Measurements from ENCODE around the gene FIBCD1.
"Not testable (repeated sequence)": the region's sequence is repeated elsewhere in the genome, so short reads cannot be mapped to it uniquely, and the experiment has no call there.

The FIBCD1 gene

GRCh38 chr9:130963916-130964315 lies 24.9 kb upstream of the FIBCD1 start:
- TF ChIP-seq, protein P1, sequence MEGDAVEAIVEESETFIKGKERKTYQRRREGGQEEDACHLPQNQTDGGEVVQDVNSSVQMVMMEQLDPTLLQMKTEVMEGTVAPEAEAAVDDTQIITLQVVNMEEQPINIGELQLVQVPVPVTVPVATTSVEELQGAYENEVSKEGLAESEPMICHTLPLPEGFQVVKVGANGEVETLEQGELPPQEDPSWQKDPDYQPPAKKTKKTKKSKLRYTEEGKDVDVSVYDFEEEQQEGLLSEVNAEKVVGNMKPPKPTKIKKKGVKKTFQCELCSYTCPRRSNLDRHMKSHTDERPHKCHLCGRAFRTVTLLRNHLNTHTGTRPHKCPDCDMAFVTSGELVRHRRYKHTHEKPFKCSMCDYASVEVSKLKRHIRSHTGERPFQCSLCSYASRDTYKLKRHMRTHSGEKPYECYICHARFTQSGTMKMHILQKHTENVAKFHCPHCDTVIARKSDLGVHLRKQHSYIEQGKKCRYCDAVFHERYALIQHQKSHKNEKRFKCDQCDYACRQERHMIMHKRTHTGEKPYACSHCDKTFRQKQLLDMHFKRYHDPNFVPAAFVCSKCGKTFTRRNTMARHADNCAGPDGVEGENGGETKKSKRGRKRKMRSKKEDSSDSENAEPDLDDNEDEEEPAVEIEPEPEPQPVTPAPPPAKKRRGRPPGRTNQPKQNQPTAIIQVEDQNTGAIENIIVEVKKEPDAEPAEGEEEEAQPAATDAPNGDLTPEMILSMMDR (IDR thresholded peaks at IDR 0.05; ENCODE audit: low read depth, low read length): no peak

GRCh38 chr9:130963337-130963908 lies 24.4 kb upstream of the FIBCD1 start:
- no peak overlapping the region for H3K4me3 ChIP-seq (ENCODE audit: low read depth, low read length)
- TF ChIP-seq, protein P1 (IDR thresholded peaks at IDR 0.05; ENCODE audit: low read depth, low read length): no peak

More at GRCh38 chr9:130963916-130964315, 24.9 kb upstream of the FIBCD1 start:
- no peak overlapping the region for H3K4me3 ChIP-seq (ENCODE audit: low read depth, low read length)

DNA sequence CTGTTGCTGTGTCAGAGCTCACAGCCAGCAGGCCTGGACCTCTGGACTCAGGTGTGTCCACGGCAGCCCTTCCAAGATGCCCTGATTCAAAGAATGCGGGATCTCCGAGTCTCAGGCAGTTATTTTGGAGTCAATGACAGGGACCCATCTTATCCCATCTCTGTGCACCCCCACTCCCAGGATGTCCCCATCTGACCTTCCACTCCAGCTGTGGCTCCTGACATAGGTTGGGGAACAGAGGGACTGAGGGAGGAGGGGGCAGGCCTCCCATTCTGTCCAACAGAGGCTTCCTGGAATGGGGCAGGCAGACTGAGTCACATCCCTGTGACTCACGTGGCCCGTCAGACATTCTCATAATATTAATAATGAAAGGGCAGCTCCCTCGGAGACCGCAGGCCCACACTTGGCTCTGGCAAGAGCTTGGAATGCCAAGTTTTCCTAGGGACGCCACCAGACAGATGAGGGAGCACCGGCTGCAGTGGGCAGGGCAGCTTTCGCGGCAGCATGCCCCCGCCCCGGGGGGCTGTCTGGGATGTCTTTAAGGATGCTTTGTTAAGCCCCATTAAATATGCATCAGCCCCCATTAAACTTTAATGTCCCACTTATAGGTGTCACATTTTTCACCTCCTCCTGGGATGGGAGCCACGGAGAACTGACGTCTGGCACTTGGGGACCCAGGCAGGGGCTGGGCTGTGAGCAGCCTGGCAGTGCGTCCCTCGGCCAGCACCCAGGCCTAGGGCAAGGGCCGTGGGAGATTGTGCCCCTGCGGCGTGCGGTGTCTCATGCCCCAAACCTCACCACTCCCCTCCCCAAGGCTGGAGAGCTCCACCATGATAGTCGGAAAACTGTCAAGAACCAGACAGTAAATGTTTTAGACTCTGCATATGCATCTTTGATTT lies 23.6 kb upstream of the FIBCD1 start:
- no peak overlapping the region for H3K4me3 ChIP-seq (ENCODE audit: low read depth, low read length)
- TF ChIP-seq, protein P1 (IDR thresholded peaks at IDR 0.05; ENCODE audit: low read depth, low read length): no peak

DNA sequence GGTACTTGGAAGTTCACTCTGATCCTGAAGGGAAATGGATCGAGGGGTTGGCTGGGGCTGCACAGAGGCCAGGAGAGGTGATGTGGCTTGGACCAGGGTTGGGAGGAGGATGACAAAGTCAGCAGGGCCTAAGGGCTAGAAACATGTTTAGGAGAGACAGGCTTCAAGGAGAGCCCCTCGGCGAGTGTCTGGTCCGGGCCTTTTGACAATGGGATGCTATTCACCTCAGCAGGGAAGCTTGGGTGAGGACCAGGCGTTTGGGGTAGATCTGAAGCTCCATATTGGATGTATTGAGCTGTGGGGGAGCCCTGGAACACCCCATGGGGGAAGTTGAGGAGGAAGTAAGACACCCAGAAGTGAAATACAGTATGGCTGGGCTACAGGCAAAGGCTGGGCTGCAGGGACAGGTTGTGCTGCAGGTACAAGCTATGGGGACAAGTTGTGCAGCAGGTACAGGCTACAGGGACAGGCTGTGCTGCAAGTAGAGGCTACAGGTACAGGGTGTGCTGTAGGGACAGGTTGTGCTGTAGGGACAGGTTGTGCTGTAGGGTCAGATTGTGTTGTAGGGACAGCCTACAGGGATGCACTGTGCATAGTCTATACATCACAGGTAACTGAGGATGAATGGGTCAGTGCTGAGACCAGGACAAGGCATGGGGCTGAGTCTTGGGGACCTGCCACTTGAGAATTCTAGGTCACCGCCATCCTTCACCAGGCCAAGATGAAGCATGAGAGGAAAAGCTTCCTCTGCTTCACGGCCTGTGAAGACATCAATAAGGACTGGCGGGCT lies 22.7 kb upstream of the FIBCD1 start:
- H3K4me3 ChIP-seq (ENCODE audit: low read depth, low read length): no peak overlapping the region

GRCh38 chr9:130960522-130961378 lies 21.7 kb upstream of the FIBCD1 start:
- no peak overlapping the region for H3K4me3 ChIP-seq (ENCODE audit: low read depth, low read length)
- TF ChIP-seq, protein P1 (IDR thresholded peaks at IDR 0.05; ENCODE audit: low read depth, low read length): no peak

More for the DNA sequence above, 22.7 kb upstream of the FIBCD1 start:
- TF ChIP-seq, protein P1 (IDR thresholded peaks at IDR 0.05; ENCODE audit: low read depth, low read length): no peak

GRCh38 chr9:130959809-130960334 lies 20.8 kb upstream of the FIBCD1 start:
- H3K4me3 ChIP-seq (ENCODE audit: low read depth, low read length): no peak overlapping the region
- TF ChIP-seq, protein P1 (IDR thresholded peaks at IDR 0.05; ENCODE audit: low read depth, low read length): no peak

DNA sequence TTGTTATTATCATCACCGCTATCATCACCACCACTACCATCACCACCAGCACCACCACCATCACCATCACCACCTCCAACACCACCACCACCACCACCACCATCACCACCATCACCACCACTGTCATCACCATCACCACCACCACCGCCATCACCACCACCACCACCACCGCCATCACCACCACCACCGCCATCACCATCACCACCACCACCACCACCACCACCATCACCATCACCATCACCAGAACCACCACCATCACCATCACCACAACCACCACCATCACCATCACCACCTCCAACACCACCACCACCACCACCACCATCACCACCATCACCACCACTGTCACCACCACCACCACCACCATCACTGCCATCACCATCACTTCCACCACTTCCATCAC lies 19.5 kb upstream of the FIBCD1 start:
- not testable (repeated sequence) for H3K4me3 ChIP-seq (ENCODE audit: low read depth, low read length)

All from WI38 (cell line).